CD4-positive, alpha-beta T cell treated with Interferon gamma for 1 hour (primary cell): ENCODE results near the gene BRD3.

ENCODE experiments used
- DNase-seq: peaks from one replicate; pipeline ENCODE4 v3.0.0-alpha.2; 2020

The BRD3 gene

DNA sequence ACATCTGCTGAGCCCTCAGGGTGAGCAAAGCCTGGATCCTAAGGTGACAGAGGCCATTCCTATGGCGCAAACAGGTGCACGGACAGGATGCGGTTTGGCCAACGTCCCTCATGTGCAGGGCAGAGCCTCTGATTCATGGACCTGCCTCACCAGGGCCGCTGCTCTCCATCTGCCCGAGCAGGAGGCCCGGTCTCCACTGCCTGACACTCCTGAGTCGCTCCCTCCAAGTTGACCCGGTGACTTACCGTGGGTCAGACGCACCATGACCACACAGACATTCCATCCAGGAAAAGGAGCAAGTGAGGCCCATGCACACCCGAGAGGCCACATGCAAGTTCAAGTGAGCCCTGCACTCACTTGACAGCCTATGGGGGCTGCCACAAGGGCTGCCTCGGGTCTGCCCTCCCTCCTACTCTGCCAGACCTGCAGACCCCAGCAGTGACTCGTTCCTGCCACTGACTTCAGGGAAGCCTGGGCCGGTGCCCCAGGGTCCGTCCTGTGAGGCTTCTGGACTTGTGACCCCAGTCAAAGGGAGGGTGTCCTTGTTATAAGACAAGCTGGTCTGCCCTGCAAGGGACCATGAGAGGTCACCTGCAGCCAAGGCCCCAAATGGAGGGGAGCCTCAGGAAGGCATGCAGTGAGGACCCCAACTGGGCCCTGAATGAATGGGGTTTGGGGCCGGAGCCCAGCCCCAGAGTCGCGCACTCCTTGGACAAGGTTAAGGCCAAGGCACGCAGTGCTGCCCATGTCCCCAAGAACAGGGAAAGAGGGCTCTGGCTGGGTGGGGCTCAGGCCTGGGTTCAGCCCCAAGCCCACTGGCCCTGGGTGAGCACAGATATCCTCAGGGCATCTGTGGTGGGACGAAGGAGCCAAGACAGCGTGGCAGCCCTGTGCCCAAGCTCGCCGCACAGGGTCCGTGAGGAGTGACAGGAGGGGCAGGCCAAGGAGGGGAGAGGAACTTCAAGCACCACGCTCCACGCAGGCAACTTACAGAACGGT, 32.5 kb downstream of the BRD3 start:
- no peak for DNase-seq

DNA sequence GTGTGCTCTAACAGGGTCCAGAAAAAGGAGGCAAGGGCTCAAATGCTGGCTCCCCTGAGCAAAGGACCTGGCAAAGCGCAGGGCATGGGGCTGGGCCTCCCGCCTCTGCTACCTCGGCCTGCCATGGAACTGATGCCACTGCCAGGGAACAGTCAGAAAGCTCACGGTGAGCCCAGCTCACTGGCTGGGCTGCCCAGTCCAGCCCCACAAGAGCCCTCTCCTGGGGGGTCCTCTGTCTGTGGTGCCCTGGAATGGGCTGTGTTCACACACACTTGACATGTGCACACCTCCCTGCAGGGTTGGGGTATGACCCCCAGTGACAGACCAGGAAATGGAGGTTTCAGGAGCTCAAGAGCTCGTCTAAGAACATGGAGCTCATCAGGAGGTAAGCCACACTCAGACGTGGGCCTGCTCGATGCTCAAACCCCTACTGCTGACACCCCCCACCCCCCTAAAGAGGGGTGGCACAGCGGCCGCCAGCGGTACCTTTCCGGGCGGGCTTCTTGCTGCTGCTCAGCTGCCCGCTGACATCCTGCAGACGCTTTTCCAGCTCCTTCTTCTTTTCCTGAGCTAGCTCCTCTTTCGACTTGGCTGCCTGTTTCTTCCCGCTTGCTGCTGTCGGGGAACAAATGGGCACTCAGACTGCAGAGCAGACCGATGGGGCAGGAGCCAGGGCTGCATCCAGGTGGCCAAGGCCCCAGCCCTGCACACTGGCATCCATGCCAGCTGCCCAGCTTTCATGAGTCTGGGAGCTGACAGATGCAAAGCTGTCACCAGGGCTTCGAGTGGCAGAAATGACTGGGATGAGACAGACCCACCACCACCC, 33.4 kb downstream of the BRD3 start:
- no peak for DNase-seq

DNA sequence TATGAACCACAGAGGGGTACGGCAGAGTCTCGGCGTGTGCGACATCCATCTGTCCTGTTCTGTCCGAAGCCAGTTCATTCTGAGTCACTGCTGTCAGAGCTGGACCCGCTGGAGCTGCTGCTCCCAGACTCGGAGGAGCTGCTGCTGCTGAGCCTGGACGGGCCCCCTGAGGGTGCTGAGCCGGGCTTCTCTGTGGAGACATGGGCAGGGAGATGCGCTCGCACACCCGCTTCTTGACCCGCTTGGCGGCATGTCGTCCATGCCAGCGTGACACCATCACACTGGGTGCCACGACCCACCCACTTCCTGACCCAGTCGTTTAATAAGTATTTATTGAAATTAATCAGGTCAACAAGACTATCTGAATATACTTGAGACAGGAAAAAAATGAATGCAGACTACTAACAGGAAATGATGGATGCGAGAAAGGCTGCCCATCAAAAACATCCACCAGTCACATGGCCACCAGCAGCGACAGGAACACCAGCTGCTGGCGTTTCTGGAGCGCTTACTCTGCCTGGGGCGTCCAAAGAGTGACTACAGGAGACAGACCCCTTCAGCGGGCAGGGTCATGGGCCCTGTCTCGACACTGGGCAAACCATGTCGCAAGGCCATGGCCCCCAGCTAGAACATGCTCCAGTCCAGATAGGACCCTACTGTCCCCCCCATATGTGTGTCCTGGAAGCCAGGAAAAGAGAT, 34.2 kb downstream of the BRD3 start:
- no peak for DNase-seq

DNA sequence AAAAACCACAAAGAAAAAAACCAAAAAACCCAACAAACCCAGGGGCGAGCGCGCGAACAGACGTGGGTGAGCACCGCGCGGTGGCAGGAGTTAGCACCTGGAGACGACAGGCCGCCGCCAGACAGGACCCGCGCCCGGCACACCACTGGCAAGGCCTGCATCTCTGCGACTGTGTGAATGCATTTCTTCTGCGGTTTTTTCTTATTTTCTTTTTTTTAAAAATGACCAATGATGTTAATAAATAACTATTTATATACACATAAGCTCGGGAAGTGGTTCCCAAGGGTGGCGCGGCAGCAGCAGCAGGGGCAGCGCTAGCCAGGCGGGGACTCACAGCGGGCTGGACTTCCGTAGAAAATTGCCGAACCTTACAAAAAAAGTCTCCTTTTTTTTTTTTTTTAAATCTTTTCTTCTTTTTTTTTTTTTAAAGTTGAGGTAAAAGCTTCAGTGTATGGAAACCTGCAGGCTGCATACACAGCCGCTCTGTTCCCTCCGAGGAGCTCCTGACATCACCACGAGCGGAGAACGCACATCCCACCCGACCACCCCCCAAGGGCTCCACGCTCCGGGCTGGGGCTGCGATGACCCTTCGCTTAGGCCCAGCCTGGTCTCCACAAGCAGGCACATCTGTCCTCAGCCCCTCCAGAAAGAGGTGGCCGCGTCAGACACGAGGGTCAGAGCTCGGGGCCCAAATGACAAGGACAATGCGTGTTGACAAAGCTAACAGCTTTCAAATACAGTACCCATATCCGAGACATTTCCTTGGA, 35.2 kb downstream of the BRD3 start:
- DNase-seq = no peak

DNA sequence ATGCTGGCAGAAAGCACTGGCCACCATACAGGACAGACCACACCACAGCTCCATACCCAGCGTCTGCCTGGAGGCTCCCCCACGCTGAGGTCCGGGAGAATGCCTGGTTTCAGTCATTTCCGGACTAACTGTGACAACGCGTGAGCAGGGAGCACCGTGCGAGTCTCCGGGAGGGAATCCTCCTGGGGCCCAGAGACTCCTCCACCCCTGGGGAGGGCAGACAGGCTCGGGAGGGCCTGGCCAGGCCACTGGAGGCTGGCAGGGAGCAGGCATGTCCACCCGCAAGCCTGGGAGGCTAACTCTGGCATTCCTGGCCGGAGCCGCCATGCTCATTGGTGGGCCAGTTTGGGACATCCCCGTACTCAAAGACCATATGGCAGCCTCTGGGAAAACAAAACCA, 36.0 kb downstream of the BRD3 start:
- no peak for DNase-seq

DNA sequence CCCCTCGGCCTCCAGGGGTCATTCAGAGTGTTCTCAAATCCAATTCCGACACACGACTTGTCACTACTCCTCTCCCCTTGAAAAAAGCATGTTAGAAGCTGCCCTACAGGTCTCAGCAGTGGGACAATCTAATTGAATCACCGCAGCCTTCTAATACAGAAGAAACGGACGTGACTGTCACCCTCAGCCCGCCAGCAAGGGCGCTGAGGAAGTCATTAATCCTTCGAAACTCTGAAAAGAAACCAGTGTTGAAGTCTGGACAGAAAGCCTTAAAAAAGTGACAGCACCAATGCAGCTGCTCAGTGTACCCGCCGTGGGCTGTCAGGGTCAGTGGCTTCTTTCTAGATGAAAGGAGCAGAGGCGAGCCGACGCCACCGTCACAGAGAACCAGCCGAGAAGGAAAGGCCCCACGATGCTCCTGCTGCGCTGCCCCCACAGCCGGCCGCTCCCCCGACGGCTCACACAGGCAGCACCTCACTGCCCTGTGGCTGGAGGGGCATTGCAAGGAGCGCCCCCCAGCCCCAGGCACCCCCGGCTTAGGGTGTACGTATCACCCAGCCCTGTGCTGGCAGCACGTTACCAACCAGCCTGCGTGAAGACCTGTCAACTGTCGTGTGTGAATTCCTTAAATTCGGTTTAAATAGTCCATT, 36.9 kb downstream of the BRD3 start:
- DNase-seq = no peak

DNA sequence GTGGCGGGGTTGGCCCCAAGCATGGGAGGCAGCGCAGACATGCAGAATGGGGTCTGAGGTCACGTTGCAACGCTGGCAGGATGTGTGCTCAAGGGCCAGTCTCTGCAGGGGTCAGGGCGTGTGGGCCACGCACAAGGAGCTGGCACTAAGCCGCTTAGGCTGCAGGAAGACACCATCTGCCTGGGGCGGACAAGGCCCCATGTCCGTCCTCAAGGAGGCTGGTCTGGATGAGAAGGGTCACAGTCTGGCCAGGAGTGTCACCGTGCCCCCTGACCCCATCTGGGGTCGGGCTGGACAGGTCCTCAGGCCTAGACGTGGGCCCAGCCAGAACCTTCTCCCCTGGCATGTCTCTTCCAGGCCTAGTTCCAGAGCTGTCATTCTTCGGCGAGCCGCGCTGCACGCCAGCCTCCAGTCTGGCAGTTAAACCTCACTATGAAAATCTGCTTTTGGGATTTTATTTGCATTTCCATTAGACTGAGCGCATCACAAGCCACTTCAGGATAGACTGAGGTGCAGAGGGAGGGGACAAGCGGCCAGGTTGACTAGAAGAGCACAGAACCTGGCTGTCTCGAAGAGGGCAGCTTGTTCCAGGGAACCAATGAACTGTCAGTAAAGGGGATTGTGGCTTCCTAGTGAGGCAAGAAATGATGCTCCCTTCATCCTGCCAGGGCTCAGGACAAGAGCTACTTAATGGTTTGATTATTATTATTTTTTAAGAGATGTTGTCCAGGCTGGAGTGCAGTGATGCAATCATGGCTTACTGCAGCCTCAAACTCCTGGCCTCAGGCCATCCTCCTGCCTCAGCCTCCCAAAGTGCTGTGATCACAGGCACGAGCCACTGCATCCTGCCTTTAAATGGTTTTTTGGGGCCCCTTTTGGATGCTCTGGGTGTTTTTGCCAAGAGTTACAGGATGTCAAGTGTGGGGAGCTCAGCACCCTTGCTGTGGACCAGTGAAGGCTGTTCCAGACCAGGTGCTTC, 38.3 kb downstream of the BRD3 start:
- no peak for DNase-seq

DNA sequence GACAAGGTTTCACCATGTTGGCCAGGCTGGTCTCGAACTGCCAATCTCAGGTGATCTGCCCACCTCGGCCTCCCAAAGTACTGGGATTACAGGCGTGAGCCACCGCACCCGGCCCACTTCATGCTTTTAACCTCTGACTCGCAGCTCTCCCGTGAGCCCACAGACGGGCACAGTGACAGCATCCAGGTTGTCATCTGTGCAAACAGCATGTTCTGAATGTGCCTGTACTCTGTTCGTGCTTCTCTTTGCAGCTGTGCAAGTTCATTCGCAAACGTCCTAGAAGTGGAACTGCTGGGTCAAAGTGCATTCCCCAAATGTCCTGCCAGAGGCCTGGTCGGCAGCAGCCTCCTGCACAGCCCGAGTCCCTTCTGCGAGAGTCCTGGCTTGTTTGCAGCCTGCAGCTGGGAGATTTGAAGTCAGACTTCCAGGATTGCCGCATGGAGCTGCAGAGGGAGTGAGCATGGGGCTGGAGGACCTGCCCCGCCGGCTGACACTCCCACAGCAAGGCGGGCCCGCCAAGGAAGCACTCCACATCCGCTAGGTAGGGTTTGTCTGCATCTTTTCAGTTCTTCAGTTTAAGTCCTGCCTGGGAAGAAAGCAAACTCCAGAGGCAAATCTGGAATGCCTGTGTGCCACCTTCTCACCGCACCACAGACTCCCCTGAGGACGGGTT, 39.1 kb downstream of the BRD3 start:
- no peak for DNase-seq

DNA sequence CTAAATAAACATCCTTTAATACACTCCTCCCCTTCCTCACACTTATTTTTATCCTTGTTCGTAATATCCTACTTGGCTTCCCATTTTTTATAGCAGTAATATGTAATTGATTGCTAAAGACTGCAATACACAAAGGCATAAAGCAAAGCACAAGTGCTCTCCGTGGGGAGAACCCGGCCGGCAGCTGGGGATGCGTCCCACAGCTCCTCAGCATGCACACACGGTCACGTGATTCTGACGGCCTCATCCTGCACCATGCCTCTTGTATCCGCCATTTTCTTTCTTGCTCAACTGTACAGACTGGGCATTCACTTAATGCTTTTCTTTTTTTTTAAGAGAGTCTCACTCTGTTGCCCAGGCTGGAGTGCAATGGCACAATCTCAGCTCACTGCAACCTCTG, 39.8 kb downstream of the BRD3 start:
- no peak for DNase-seq

DNA sequence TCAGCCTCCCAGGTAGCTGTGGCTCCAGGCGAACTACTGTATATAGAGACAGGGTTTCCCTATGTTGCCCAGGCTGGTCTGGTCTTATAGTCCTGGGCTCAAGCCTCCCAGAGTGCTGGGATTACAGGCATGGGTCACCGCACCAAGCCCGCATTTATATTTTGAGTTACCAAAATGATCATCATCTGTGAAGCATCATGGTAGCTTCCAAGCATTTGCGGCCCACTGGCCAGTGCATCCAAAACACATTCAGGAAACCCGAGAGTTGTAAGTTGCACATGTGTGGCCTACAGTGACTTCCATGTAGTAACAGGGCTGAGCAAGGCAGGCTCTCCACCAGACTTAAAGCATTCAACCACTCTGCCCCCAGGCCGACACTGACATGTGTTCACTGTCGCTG, 40.3 kb downstream of the BRD3 start:
- DNase-seq = no peak

DNA sequence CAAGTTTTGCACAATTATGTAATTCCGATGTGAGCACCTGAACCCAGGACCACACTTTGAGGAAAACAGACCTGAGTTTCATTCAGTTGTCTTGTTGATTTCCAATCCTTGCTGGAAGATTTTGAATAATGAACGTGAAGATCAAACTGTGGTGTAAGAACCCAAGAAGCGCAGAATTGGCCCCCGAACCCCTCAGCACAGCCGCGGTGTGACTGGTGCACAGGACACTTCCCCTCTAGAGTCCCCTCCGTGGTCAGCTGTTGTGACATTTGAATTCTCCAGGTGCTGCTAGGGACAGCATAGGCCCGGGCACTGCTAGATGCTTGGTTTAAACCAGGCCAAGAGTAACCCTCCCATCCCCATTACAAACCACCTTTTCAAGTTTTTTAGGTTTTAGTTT, 40.8 kb downstream of the BRD3 start:
- no peak for DNase-seq

DNA sequence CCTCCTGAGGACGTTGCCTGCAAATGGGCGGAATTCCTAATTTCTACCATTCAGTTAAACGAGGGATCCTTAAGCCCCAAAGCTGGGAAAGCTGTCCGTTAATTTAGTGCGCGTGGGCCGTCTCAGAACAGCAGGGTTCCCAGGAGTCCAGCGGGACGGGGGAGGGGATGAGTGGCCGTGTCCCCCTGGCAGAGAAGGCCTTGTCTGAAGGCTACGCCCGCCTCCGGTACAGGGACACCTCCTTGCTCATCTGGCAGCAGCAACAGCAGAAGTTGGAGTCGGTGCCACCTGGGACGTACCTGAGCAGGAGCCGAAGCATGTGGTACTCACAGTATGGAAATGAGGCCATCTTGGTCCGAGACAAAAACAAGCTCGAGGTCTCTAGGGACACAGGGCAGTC, 41.2 kb downstream of the BRD3 start:
- no peak for DNase-seq

DNA sequence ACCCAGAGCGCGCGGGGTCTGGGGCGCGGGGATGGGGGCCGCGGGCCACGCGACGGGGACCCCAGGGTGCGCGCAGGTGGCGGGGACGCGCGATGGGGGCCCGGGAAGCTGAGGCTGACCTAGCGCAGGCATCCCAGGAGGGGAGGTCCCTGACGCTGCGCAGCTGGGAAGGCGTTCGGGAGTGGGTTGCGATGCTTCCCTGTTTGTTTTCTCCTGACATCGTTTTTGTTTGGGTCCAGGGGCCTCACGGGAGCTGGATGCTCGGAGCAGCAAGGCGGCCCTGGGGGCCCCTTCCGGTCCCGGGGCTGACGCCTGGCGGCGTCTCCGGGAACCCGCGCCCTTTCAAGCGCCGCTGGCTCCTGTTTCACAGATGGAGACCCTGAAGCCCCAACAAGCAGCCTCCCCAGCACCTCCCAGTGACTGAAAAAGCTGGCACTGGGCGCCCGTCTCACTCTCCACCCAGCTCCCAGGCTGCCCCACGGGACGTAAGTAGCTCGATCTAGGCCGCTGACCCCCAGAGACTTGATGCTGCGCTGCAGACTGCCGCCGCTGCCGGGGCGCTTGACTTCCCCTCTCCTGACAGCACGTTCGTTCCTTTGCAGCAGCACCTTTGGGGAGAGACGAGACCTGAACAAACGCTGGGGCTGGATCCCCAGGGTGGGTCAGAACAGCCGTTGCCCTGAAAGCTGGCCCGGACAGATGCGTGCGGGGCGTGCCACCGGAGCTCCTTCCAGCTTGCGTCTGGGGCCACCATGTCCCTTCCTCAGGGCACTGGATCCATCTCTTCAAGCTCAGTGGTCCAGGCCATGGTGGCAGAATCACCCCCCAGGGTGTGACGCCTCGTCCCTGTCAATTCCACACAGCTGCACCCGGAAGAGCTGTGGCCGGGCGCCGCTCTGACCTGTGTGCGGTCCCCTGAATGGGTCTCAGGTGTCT, 42.0 kb downstream of the BRD3 start:
- DNase-seq = peak; percentile 20

DNA sequence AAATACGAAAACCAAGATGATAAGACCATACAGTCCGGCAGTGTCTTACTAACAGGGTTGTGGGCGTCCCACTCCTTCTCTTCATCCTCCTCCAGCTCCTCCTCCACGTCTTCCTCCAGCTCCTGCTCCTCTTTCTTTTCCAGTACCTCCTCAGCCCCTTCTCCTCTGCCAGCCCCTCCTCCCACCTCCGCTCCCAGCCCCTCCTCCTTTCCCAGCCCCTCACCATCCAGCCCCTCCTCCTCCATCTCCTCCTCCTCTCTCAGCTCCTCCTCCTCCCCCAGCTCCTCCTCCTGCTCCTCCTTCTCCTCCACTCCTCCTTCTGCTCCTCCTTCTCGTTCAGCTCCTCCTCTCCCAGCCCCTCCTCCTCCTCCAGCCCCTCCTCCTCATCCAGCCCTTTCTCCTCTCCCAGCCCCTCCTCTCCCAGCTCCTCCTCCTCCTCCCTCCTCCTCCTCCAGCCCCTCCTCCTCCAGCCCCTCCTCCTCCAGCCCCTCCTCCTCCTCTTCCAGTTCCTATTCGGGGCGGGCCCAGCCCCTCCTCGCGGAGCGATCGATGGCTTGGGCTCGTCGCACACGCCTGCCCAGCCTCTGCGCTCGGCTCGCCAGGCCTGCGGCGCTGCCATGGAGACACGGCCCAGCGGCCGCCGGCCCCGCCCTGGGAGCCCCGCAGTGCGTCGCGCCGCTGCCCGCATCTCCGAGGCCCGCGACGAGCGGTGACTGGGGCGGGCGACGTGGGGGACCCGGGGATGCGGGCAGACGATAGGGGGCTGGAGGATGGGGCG, 42.8 kb downstream of the BRD3 start, which contains the start of gene BRD3OS:
Gene BRD3OS, plus strand, starts transcription at position 654 of the 778 bp plus-strand sequence. CDS start 1,267 bp downstream, outside the sequence.
- DNase-seq = peak; percentile 96

DNA sequence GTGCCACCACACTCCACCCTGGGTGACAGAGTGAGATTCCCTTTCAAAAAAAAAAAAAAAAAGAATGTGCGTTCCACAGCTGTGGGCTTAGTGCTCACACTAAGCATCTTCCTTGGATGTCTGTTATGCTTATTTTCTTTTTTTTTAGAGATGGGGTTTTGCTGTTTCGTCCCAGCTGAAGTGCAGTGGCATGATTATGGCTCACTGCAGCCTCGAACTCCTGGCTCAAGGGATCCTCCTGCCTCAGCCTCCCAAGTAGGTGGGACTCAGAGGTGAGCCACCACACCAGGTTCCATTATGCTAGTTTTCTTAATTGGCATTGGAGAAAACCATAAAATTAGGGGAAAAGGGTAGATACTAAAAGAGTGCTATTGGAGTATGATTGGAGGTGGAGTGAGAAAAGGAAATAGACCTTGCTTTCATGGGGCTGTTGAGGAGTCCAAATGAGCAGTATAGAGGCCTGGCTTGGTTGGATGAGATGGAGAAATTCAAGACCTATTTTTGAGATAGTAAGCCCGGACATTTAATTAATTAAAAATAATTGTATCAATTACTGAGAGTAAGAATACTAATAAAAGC, 43.5 kb downstream of the BRD3 start:
- DNase-seq = no peak

DNA sequence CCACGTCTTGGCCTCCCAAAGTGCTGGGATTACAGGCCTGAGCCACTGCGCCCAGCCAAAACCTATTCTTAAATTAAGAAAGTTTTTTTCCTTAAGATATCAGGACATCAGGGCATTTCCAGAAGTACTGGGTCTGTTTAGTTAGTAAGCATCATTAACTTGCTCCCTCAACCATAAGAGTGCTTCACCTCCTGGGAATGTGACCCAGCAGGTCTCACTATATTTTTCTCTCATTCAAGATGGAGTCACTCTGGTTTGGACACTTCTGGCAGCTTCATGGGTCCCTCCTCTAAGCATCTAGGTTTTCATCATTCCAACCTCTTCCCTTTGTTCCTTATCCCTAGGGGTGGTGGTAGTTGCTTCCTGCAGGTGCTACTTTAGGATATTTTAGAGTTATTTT, 52.9 kb downstream of the BRD3 start:
- no peak for DNase-seq

DNA sequence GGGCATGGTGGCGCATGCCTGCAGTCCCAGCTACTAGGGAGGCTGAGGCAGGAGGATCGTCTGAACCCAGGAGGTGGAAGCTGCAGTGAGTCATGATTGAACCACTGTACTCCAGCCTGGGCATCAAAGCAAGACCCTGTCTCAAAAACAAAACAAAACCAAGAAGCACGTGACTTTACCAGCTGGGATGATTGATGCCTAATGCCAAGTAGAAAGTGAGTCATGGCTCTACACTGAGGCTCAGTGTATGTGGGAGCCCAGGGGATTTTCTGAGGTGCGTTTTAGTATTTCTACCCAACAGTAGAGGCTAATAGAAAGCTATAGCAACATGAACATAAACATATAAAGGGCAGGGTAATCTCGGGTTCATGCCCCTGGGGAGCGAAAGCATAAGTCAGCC, 56.4 kb downstream of the BRD3 start:
- DNase-seq = no peak
